GM19035 (cell line): ENCODE data around the gene PRLHR.
"Not testable (repeated sequence)": the region's sequence is repeated elsewhere in the genome, so short reads cannot be mapped to it uniquely, and the experiment has no call there.

Experiments
- ATAC-seq: cut with Tn5 transposase; IDR thresholded peaks from one replicate; pipeline ENCODE4 v1.9.1; 2021; ENCODE audit not compliant: unreplicated experiment

Gene PRLHR

GRCh38 chr10:118595598-118596425 lies at the start of gene PRLHR:
TSS of gene PRLHR (minus strand) at chr10:118595648. CDS start at chr10:118595244, 404 bp downstream.
- ATAC-seq, result no peak

DNA sequence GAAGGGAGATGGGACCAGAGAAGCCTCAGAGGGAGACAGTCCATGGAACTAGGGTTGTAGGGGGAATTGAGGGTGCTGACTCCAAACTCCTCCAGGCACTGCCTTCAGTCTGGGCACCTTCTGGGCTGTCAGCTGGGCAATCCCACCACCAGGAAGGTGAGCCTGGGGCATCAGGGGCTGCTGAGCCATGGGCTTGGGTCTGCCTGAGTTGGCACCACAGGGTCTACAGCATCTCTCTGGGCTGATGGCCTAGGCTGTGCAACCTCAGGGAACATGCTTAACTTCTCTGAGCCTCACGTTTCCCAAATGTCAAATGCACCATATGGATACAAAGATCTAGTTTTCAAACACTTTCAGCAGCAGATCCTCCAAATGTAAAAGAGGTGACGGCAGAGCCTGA lies 46.8 kb upstream of the PRLHR start:
- ATAC-seq, result no peak

GRCh38 chr10:118638680-118639079 lies 43.2 kb upstream of the PRLHR start:
- no peak for ATAC-seq

GRCh38 chr10:118635674-118636402 lies 40.4 kb upstream of the PRLHR start:
- ATAC-seq, result no peak

DNA sequence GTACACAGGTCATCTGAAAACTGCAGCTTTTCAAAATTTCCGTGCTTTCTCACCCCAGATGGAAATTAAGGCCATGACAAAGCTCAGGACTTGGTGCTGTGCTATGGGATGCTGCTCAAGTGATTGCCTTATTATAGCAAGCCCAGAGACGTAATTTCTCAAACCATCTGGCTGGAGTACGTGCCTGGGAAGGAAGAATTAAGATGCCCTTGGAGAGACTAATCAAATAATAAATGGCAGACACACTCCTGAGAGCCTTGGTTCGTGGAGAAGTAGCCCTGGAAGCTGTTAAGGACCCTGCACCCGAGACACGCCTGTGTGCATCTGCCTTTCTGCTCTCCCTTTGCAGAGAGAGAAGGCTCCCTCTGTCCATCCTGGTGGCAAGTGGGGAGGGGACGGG lies 38.3 kb upstream of the PRLHR start:
- ATAC-seq, result no peak

GRCh38 chr10:118629211-118629610 lies 33.8 kb upstream of the PRLHR start:
- no peak for ATAC-seq

GRCh38 chr10:118628397-118628796 lies 32.9 kb upstream of the PRLHR start:
- ATAC-seq, result no peak

DNA sequence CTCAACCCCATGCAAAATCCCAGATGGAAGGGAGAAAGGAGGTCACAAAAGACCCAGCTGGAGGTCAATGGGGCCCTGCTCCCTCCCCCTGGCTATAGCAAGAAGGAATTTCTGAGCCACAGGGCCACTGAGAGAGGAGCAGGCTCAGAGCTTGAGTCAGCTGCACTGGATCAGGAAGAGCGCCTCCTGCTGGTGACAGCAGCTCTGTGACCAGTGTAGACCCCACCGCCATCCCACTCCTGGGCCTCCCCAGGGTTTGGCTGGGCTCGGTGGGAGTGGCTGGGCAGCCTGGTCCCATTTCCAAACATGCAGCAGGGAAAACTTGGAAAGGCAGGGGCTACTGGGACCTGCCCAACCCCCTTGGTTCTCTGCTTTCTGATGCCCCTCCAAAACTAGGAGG lies 31.5 kb upstream of the PRLHR start:
- no peak for ATAC-seq

GRCh38 chr10:118625504-118625903 lies 30.1 kb upstream of the PRLHR start:
- ATAC-seq, result no peak

DNA sequence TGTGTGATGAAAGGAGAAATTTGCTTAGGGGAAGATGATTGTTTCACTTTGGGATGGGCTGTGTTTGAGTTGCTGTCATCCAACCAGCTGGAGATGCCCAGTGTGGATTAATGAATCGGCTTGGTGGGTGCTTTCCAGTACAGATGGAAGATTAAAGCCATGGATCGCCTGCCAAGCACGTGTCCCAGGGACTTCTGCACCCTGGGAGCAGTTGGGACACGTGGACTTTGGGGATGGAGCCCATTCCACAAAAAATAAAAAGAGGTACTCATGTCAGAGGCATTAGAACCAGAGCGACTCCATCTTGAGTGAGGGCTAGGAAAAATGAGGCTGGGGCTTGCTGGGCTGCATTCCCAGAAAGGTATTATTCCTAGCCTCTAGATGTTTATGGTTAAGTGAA lies 29.3 kb upstream of the PRLHR start:
- no peak for ATAC-seq

GRCh38 chr10:118621304-118621942 lies 26.0 kb upstream of the PRLHR start:
- ATAC-seq, result no peak

DNA sequence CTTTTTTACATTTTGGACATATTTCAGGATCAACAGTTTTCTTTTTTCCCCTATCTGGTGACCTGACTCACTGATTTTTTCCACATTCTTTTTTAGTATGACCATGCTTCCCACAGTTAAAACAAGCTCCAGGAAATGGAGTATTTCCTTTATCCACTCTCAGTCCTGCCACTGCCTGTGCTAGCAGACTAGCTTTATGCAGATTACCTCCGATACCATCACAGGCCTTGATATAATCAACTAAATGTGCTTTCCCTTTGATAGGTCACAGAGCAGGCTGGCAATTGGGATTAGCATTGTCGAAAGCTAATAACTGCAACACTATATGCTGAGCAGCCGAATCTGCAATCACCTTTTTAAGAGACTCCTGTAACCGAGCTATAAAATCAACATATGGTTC lies 18.4 kb upstream of the PRLHR start:
- ATAC-seq, result not testable (repeated sequence)

DNA sequence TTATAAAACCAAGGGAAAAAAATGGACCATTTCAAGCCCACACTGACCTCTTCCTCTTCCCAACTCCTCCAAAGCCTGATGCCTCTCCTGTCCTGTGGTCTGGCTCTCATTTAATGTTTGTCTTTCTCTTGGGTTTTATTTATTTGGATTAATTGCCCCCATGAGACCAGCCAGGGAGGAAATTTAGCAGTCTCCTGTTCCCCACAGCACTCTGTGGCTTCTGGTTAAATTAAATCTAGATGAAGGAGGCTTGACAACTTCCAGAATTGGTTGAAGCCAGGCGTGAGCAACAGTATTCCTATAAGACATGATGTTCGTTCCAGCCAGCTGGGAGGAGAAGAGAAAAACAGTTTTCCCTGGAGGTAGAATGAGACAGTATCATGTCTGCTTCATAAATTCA lies 15.1 kb upstream of the PRLHR start:
- ATAC-seq, result no peak

- no peak for ATAC-seq
Measured at GRCh38 chr10:118607768-118608354, 12.4 kb upstream of the PRLHR start.

GRCh38 chr10:118605694-118606093 lies 10.2 kb upstream of the PRLHR start:
- no peak for ATAC-seq

GRCh38 chr10:118596426-118597124 lies 1.1 kb upstream of the PRLHR start:
- no peak for ATAC-seq

DNA sequence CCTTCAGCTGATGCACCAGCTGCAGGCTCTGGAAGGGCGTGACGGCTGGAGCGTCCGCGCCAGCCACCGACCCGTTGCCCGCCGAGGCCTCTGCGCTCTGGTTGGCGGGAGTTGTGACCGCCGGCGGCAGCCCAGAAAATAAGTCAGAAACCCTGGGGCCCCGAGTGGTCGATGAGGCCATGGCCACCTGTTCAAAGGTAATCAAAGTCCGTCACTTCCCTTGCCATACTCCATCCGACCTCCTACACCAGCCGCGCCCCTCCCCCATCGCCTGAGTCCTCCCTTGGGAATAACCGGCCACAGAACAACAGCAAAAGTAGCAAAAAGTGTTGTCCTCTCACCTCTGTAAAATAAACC lies 406 bp downstream of the PRLHR start:
- no peak for ATAC-seq

- no peak for ATAC-seq
Measured at GRCh38 chr10:118594392-118595063, 920 bp downstream of the PRLHR start.

- no peak for ATAC-seq
Measured at GRCh38 chr10:118592675-118593330, 2.6 kb downstream of the PRLHR start.

GRCh38 chr10:118590334-118590733 lies 5.1 kb downstream of the PRLHR start:
- ATAC-seq, result no peak
